Bronchial epithelial cell (primary cell): ENCODE data around the gene DPY19L3. TPM values are rescaled to one million over a fixed set of nuclear protein-coding genes. Genes with fewer than 3 reads are reported as not detected.
"Not testable (repeated sequence)": the region's sequence is repeated elsewhere in the genome, so short reads cannot be mapped to it uniquely, and the experiment has no call there.

Experiments used
- DNase-seq: peaks from one replicate; pipeline ENCODE4 v3.0.0-alpha.2; 2010; ENCODE audit warnings: low read depth
- FAIRE-seq: peaks from 2 replicates; lab custom pipeline; 2011; peaks lifted over from hg19 to GRCh38; lab: Jason Lieb, UNC
- H3K27me3 ChIP-seq: 2 replicates; pipeline ENCODE4 v1.5.1; 2011; ENCODE audit warnings: low read length; ENCODE audit not compliant: control insufficient read depth, insufficient read depth
- H3K36me3 ChIP-seq: 2 replicates; pipeline ENCODE4 v1.5.1; 2011; ENCODE audit warnings: low read length; ENCODE audit not compliant: control insufficient read depth, insufficient read depth
- H3K4me3 ChIP-seq: 2 replicates; pipeline ENCODE4 v1.5.1; 2011; ENCODE audit warnings: mild to moderate bottlenecking, low read depth, low read length, control low read depth
- total RNA-seq: library from RNA; depleted of rRNA; stranded (reverse); fragments of >200 nt; gene quantifications from 2 replicates; pipeline ENCODE4 v1.2.1, GENCODE V29; 2014
- TF ChIP-seq, protein P1 (sequence below): IDR thresholded peaks from 2 replicates; pipeline ENCODE4 v1.5.1; 2011; ENCODE audit warnings: mild to moderate bottlenecking, moderate library complexity, low read length, control low read depth, inconsistent platforms; ENCODE audit not compliant: insufficient read depth, severe bottlenecking

The DPY19L3 gene
- total RNA-seq, 1 donor from 2014 or later, result 5.8 TPM

DNA sequence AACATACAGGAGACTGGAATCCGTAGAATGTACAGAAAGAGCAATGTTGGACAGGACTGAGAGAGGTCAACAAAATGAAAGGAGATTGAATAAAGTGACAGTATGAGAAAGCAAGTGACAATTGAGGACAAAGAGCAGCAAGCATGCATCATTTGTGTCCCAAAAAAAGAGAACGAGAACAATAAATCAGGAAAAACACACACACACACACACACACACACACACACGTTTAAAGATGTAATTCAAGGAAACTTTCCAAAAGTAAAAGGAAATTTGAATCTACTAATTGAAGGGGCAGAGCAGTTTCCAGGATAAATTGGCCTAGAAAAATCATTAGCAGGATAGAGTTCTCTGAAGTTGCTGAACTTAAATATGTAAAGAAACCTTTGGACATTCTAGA is 16.9 kb downstream of the DPY19L3 start:
- Histone ChIP-seq H3K4me3 (no peak overlapping the region), H3K27me3 (no peaks in the 10 kb centered on the region), H3K36me3 (no peaks in the 10 kb centered on the region)
- TF ChIP-seq, protein P1, sequence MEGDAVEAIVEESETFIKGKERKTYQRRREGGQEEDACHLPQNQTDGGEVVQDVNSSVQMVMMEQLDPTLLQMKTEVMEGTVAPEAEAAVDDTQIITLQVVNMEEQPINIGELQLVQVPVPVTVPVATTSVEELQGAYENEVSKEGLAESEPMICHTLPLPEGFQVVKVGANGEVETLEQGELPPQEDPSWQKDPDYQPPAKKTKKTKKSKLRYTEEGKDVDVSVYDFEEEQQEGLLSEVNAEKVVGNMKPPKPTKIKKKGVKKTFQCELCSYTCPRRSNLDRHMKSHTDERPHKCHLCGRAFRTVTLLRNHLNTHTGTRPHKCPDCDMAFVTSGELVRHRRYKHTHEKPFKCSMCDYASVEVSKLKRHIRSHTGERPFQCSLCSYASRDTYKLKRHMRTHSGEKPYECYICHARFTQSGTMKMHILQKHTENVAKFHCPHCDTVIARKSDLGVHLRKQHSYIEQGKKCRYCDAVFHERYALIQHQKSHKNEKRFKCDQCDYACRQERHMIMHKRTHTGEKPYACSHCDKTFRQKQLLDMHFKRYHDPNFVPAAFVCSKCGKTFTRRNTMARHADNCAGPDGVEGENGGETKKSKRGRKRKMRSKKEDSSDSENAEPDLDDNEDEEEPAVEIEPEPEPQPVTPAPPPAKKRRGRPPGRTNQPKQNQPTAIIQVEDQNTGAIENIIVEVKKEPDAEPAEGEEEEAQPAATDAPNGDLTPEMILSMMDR, result no peak
- FAIRE-seq (no peak), DNase-seq (no peak)

DNA sequence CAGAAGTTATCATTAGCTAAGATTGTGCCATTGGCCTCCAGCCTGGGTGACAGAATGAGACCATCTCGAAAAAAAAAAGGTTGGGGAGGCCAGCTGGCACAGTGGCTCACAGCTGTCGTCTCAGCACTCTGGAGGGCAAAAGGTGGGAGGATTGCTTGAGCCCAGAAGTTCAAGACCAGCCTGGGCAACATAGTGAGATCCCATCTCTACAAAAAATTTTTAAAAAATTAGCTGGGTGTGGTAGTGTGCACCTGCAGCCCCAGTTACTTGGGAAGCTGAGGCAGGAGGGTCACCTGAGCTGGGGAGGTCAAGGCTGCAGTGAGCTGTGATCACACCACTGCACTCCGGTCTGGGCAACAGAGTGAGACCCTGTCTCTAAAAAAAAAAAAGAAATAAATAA is 18.4 kb downstream of the DPY19L3 start:
- FAIRE-seq, DNase-seq, H3K4me3 ChIP-seq, H3K27me3 ChIP-seq, H3K36me3 ChIP-seq: not testable (repeated sequence)

DNA sequence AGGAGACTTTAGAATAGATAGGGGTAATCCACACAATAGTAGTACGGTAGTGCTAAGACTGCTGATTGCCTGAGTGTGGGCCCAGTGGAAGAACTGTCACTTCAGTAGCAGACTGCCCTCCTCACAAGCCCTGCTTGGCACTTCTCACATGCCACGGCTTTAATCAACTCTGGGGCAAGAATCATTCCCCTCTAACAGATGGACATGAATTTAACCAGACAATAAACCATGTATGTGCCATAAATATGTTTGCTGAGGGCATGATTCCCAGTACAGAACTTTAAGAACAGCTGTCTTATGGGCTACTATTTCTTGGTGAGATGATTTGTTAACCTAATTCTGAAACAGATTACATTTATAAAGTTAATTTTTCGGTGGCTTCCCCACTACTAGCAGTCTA is 22.0 kb downstream of the DPY19L3 start:
- TF ChIP-seq, protein P1, result no peak
- no peak for FAIRE-seq
- no peak for DNase-seq

DNA sequence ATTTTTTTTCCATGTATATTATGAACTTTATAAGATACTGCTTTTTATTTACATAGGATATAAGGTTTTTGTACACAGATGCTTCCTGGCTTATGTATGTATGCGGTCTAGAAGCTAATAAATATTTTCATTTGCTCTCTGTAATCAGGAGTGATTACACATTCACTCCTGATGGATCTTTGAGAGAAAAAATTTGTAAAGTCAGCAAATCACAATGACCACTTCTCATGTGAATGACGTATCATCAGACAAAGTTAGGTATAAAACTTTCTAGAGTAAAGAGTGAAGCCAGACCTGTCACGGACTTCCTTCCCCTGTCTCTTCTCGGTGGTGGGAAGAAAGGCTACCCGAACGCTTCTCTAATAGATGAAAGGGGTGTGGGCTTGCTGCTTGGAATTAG is 31.1 kb downstream of the DPY19L3 start:
- Histone ChIP-seq H3K36me3 (no peaks in the 10 kb centered on the region), H3K4me3 (no peak overlapping the region), H3K27me3 (no peaks in the 10 kb centered on the region)
- TF ChIP-seq, protein P1, result no peak
- DNase-seq (no peak), FAIRE-seq (no peak)

More for the DNA sequence above, 22.0 kb downstream of the DPY19L3 start:
- Histone ChIP-seq H3K27me3 (no peaks in the 10 kb centered on the region), H3K4me3 (no peak overlapping the region), H3K36me3 (no peaks in the 10 kb centered on the region)

DNA sequence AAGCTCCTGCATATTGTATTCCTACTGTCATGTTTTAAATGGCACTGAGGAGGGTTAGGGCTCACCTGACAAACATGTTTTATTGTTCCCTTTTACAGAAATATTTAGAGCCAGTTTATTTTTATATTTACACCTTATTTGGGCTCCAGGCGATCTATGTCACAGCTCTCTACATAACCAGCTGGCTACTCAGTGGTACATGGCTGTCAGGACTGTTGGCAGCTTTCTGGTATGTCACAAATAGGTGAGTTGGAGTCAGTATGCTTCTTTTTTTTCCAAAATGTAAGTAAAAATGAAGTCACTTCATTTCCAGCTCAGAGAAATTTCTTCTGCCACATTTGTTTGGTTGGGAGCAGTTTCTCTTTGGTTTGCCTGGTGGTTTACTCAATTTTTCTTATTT is 31.5 kb downstream of the DPY19L3 start:
- DNase-seq, result no peak
- FAIRE-seq, result no peak
- Histone ChIP-seq H3K4me3 (no peak overlapping the region), H3K36me3 (no peaks in the 10 kb centered on the region), H3K27me3 (no peaks in the 10 kb centered on the region)
- TF ChIP-seq, protein P1, result no peak

DNA sequence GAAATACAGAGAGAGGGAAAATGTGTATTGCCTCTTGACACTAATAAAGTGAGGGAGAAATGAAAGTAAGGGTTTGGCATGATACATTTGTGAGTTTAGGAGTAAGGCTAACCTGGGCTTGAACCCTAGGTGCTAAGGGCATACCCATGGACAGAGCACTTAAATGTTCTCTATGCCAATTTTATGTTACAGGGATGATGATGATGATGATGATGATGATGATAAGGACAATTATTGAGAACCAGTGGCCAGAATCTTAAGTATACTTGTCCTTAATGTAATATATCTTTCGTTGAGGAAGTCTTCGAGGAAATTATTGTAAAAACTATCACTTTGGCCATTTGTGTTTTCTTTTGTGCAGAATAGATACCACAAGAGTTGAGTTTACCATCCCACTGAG is 33.2 kb downstream of the DPY19L3 start:
- DNase-seq, result no peak
- TF ChIP-seq, protein P1, result no peak
- no peaks in the 10 kb centered on the region for H3K27me3 ChIP-seq
- H3K36me3 ChIP-seq, result no peaks in the 10 kb centered on the region
- FAIRE-seq, result no peak
- H3K4me3 ChIP-seq, result no peak overlapping the region
